Suppressor macrophage treated with lipopolysaccharide for 1 hour (primary cell): ENCODE data around the gene SEC63.
"Not testable (repeated sequence)": the region's sequence is repeated elsewhere in the genome, so short reads cannot be mapped to it uniquely, and the experiment has no call there.

Source experiments
- DNase-seq, 3 donors: peaks; one replicate each; pipeline ENCODE4 v3.0.0-alpha.2; 2020 to 2022

The SEC63 gene

GRCh38 chr6:107957909-107958688 is at the start of gene SEC63:
Gene SEC63 (minus strand): TSS chr6:107958208. CDS start chr6:107958009, 199 bp downstream.
- peak; percentile 98 to 99 (median 99) for DNase-seq

GRCh38 chr6:108005961-108006360 is 48.0 kb upstream of the SEC63 start:
- no peak for DNase-seq

- DNase-seq: no peak
Observed at GRCh38 chr6:108004861-108005260, 46.9 kb upstream of the SEC63 start.

- DNase-seq: peak; percentile 59 to 65 (median 61)
Observed at GRCh38 chr6:108002365-108003221, 44.6 kb upstream of the SEC63 start.

- DNase-seq: no peak
Observed at GRCh38 chr6:108001696-108002231, 43.8 kb upstream of the SEC63 start.

- DNase-seq: not testable (repeated sequence)
Observed at GRCh38 chr6:108000259-108000658, 42.3 kb upstream of the SEC63 start.

- no peak for DNase-seq
Observed at GRCh38 chr6:107999341-107999740, 41.3 kb upstream of the SEC63 start.

- DNase-seq: no peak
Observed at GRCh38 chr6:107991772-107992550, 34.0 kb upstream of the SEC63 start.

- no peak for DNase-seq
Observed at GRCh38 chr6:107991061-107991460, 33.1 kb upstream of the SEC63 start.

- DNase-seq: not testable (repeated sequence)
Observed at GRCh38 chr6:107990587-107990986, 32.6 kb upstream of the SEC63 start.

GRCh38 chr6:107989166-107990094 is 31.4 kb upstream of the SEC63 start:
- no peak for DNase-seq

- no peak for DNase-seq
Observed at GRCh38 chr6:107988570-107988969, 30.6 kb upstream of the SEC63 start.

GRCh38 chr6:107987805-107988204 is 29.8 kb upstream of the SEC63 start:
- no peak for DNase-seq

GRCh38 chr6:107985701-107986100 is 27.7 kb upstream of the SEC63 start:
- DNase-seq: no peak

- DNase-seq: no peak
Observed at GRCh38 chr6:107983811-107984210, 25.8 kb upstream of the SEC63 start.

GRCh38 chr6:107982486-107982885 is 24.5 kb upstream of the SEC63 start:
- no peak for DNase-seq

GRCh38 chr6:107981695-107982094 is 23.7 kb upstream of the SEC63 start:
- DNase-seq: no peak

GRCh38 chr6:107977283-107977682 is 19.3 kb upstream of the SEC63 start:
- DNase-seq: peak; percentile 28 to 46 (median 36)

- no peak for DNase-seq
Observed at GRCh38 chr6:107976155-107976783, 18.3 kb upstream of the SEC63 start.

GRCh38 chr6:107973594-107973993 is 15.6 kb upstream of the SEC63 start:
- DNase-seq: no peak
